Measurements from ENCODE around the gene RCBTB1.

RCBTB1 gene

DNA sequence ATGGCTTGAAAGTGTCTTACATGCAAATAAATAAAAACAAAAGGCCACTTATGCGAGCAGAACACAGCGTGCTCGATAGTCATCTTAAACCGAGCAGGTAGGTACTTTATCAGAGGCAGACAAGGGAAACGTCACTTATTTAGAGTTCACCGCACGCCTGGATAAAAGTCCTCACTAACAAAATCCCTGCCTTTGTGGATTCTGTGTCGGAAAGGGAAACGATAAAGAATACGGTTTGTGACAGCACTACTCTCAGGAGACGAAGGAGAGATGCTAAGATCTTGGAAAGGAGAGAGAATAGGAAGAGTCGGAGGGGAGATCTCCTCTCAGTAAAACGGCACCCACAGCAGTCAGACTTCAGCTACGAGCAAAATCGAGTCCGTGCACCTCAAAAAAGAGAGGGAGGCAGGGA, 581 bp downstream of the RCBTB1 start:
- ChIA-PET CTCF (interaction anchor here (0.7 kb wide), 1 partner anchor 53 kb away, joined by 3 read pairs; no protein-coding TSS in a partner anchor), POLR2A (interaction anchor here (0.6 to 2.7 kb wide), 2 partner anchors 140 to 1395 kb away, joined by 3 to 10 read pairs; partner anchors contain the start of genes CAB39L and SETDB2)
- H3K4me1 ChIP-seq (ENCODE audit: control insufficient read depth, insufficient read depth, low read length): no peaks in the 10 kb centered on the region
- peak overlapping the region; percentile 94 for H3K4me3 ChIP-seq (ENCODE audit: low read depth, low read length)
- H3K36me3 ChIP-seq (ENCODE audit: control insufficient read depth in 2 of 2, insufficient read depth in 1 of 2, low read length in 2 of 2): peaks cover 0 to 11% of the 10 kb centered on the region in 2 experiments; a peak in 2 of 3 replicates
- TF ChIP-seq ZNF335 (tag by site-specific recombination; conservative IDR thresholded peaks at IDR 0.05) (peak; percentile 60), ZIC2 (tag by site-specific recombination; IDR thresholded peaks at IDR 0.05) (no peak), ZNF23 (tag by site-specific recombination; IDR thresholded peaks at IDR 0.05; ENCODE audit: borderline replicate concordance) (no peak), ZBTB17 (tag by site-specific recombination; IDR thresholded peaks at IDR 0.05) (peak; percentile 73; the same call in 1 of the 2 replicates), ZNF341 (tag by site-specific recombination; IDR thresholded peaks at IDR 0.05; ENCODE audit: low read depth) (peak; percentile 74), PRDM1 (tag by site-specific recombination; IDR thresholded peaks at IDR 0.05) (peak; percentile 80)
- TF ChIP-seq, protein P1, sequence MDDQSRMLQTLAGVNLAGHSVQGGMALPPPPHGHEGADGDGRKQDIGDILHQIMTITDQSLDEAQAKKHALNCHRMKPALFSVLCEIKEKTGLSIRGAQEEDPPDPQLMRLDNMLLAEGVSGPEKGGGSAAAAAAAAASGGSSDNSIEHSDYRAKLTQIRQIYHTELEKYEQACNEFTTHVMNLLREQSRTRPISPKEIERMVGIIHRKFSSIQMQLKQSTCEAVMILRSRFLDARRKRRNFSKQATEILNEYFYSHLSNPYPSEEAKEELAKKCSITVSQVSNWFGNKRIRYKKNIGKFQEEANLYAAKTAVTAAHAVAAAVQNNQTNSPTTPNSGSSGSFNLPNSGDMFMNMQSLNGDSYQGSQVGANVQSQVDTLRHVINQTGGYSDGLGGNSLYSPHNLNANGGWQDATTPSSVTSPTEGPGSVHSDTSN (CRISPR knock-in tag; IDR thresholded peaks at IDR 0.05): no peak
- no peaks in the 10 kb centered on the region for H3K9me3 ChIP-seq (ENCODE audit: control insufficient read depth, insufficient read depth, low read depth, low read length)
- peak overlapping the region; percentile 60; the same call in 1 of the 2 replicates for H3K27ac ChIP-seq (ENCODE audit: extremely low read depth, low read depth, low read length)

DNA sequence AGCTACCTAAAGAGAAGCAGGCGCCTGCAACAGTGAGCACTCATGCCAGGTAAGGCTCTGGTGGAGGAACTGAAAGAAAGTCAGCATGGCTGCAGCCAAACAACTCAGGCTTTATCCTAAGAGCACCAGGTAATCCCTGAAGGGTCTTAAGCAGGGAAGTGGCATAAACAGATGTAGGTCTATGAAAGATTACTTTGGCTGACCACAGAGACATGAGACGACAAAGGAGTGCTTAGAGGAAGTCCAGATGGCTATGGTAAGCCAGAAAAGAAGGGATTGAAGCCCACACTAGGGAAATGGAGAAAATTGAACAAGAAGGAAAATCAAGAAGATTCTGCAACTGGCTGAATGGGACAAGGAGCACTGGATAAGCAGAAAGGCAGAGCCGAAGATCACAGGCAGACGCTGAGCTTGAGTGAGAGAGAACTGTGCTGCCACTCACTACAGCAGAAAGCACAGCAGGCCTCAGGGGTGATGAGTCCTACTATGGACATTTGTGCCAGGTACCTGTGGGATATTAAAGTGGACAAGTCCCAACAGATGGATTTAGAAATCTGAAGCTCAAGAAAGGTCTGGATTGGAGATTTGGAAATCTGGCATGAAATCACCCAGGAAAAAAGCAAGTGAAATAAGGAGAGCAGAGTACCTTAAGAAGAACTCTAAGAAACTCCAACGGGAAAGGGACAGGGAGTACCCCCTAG, 4.2 kb downstream of the RCBTB1 start:
- ChIA-PET CTCF (no interaction called here), POLR2A (no interaction called here)
- no peak overlapping the region for H3K27ac ChIP-seq (ENCODE audit: extremely low read depth, low read depth, low read length)
- no peaks in the 10 kb centered on the region for H3K9me3 ChIP-seq (ENCODE audit: control insufficient read depth, insufficient read depth, low read depth, low read length)
- peaks cover 0 to 15% of the 10 kb centered on the region in 2 experiments; a peak in 2 of 3 replicates for H3K36me3 ChIP-seq (ENCODE audit: control insufficient read depth in 2 of 2, insufficient read depth in 1 of 2, low read length in 2 of 2)
- no peak overlapping the region for H3K4me3 ChIP-seq (ENCODE audit: low read depth, low read length)
- no peak for TF ChIP-seq ZNF48 (tag by site-specific recombination; IDR thresholded peaks at IDR 0.05)
- TF ChIP-seq ZNF521 (tag by site-specific recombination; IDR thresholded peaks at IDR 0.05): no peak
- H3K4me1 ChIP-seq (ENCODE audit: control insufficient read depth, insufficient read depth, low read length): no peaks in the 10 kb centered on the region

DNA sequence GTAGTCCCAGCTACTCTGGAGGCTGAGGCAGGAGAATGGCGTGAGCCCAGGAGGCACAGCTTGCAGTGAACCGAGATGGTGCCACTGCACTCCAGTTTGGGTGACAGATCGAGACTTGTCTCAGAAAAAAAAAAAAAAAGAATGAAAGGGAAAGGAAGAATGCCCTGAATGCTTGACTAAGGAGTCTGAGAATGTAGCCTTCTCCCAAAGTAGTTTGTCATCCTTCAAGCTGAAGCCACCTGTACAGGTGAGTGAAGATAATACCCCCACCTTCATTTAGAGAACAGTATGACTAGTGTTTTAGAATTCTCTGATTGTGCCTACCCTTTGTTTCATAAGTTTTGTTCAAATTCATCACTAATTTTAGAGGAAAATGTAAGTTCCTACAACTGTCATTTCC, 5.9 kb downstream of the RCBTB1 start:
- no peak for TF ChIP-seq ZNF558 (tag by site-specific recombination; IDR thresholded peaks at IDR 0.05)
- no peak for TF ChIP-seq ZNF561 (tag by site-specific recombination; IDR thresholded peaks at IDR 0.05; ENCODE audit: borderline replicate concordance)
- TF ChIP-seq ZNF140 (tag by site-specific recombination; IDR thresholded peaks at IDR 0.05): no peak
- TF ChIP-seq ZNF324 (tag by site-specific recombination; IDR thresholded peaks at IDR 0.05): no peak
- TF ChIP-seq ZFP3 (tag by site-specific recombination; IDR thresholded peaks at IDR 0.05; ENCODE audit: low read depth): no peak
- TF ChIP-seq YY2 (tag by site-specific recombination; IDR thresholded peaks at IDR 0.05): no peak
- TF ChIP-seq IKZF3 (tag by site-specific recombination; IDR thresholded peaks at IDR 0.05): no peak
- no peak for TF ChIP-seq ZNF155 (tag by site-specific recombination; IDR thresholded peaks at IDR 0.05)
- no peaks in the 10 kb centered on the region for H3K4me1 ChIP-seq (ENCODE audit: control insufficient read depth, insufficient read depth, low read length)
- H3K9me3 ChIP-seq (ENCODE audit: control insufficient read depth, insufficient read depth, low read depth, low read length): no peaks in the 10 kb centered on the region
- H3K4me3 ChIP-seq (ENCODE audit: low read depth, low read length): no peak overlapping the region
- POLR2A ChIA-PET: no interaction called here
- no peak overlapping the region for H3K27ac ChIP-seq (ENCODE audit: extremely low read depth, low read depth, low read length)
- CTCF ChIA-PET: no interaction called here
- peaks cover 0 to 15% of the 10 kb centered on the region in 2 experiments; a peak in 2 of 3 replicates for H3K36me3 ChIP-seq (ENCODE audit: control insufficient read depth in 2 of 2, insufficient read depth in 1 of 2, low read length in 2 of 2)

Measured in HEK293 (cell line).